Muscle of arm (tissue), 12 donors: Measurements from ENCODE around the gene IL1RAPL1. TPM values are rescaled to one million over a fixed set of nuclear protein-coding genes. Genes with fewer than 3 reads are reported as not detected.
A peak's percentile ranks its signal among the peaks of the same experiment; 100 is the strongest.

ENCODE experiments used
- DNase-seq: peaks from one replicate; pipeline ENCODE4 v3.0.0-alpha.2; 2013
- polyA plus RNA-seq, 12 donors: library from polyadenylated mRNA; unstranded; fragments of 120-200 nt; gene quantifications; one replicate each; pipeline ENCODE4 v1.2.1, GENCODE V29; 2013; ENCODE audit not compliant: insufficient read length in 12 of 12

The IL1RAPL1 gene
- polyA plus RNA-seq, 12 donors = 0.49 to 1.6 (median 1.2) TPM; not detected in 2

DNA sequence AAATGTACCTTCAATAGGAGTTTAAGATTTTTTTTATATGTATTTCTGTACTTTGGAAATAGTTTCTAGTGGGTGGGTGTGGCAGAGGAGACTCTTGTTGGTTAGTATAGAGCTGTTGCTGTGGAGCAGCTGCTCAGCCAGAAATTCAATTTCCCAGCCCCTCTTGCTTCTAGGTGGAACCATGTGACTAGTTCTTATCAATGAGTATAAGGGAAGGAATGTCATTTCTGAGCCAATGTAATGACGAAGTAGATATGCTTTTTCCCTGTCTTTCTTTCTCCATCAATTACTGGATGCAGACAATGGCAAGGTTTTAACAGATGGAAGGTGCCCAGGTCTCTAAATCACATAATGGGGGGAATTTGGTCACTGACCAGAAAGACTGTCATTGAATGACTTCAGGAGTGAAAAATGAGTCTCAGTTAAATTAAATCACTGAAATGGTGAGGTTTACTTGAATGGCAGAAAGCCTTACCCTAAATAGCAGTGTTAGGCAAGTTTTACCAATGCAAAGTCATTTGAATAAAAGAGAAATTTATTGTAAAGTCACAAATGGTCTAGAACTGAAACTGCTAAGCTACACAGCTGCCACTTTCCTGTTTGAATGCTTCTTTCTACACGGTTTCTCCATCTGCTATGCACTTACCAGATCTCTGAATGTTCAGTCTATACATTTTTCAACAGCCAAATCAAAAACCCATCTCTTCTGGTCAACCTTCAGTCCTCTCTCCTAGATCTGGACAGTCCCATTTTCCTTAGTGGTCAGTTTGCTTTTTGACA, 832.7 kb downstream of the IL1RAPL1 start:
- DNase-seq = no peak

DNA sequence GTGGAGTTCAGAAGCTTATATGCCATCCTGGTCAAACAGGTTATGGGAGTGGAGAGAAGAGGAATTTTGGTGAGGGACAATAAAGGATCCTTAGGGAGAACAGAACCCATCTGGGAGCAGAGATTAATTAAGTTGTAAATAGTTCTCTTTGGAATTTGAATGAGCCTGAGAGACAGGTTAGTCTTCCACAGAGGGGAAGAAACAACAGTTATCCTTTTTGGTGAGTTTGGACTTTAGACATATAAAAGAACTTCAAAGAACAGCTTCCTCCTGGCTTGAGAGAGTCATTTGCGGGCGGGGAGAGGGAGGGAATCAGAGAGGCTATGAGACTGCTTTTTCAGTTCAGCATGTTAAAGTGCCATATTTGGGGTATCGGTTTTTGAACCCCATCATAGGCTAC, 834.8 kb downstream of the IL1RAPL1 start:
- DNase-seq = no peak

DNA sequence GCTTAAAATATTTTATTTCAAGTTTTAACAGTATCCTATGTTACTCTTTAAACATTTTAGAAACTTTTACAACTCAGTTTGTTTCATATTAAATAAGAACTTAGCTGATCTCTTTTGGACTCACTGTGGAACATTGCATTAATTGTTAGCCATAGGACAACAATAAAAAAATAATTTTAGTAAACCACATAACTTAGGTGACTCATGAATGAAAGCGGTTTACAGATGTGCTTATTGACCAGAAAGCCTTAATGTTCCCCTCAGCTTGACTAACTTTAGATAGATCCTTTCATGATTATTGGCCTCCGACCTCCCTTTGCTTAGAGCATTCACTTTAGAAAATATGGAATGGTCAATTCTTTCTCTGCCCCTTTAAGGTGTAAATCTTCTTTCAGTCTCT, 844.6 kb downstream of the IL1RAPL1 start:
- DNase-seq = no peak

DNA sequence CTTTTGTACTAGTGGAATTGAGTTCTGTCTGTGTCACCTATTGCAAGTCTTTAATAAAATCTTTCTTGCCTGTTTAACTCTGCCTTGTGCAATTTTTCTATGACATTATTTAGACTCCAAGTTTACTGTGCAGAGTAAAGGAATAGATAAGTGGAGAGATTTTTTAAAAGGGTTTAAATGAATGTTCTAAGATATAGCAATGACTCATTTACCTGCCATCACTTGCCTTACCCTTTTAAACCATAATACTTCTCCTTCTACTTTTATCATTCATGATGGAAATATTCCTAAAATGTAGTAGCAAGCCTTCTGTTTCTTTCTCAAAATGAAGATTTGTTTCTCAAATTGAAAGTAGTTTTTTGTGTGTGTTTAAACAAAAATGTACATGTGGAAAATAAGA, 845.3 kb downstream of the IL1RAPL1 start:
- DNase-seq = no peak

DNA sequence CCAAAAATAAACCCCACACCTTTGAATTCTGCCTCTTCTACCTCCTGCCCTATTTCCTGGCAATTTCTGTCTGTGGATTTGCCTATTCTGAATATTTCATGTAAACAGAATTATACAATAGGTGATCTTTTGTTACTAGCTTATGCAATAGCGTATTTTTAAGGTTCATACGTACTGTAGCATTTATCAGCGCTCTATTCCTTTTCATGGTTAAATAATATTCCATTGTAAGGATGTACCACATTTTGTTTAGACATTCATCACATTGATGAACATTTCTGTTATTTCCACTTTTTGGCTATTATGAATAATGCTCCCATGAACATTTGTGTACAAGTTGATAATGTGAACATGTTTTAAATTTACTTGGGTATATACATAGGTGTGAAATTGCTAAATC, 847.7 kb downstream of the IL1RAPL1 start:
- no peak for DNase-seq

DNA sequence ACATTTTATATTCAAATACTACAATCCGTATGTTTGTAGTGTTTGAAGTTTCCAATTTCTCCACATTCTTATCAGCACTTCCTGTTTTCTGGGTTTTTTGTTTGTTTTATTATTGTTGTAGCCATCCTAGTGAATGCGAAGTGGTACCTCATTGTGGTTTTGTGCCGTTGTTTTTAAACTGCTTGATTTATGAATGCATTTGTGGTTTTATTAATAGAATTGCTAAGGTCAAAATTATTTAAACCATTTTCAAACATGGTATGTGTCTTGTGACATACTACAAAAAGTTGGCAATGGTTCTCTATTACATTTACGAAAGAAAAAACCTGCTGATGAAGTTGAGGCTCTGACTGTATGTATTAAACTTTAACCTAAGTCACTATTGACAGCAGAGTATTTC, 848.1 kb downstream of the IL1RAPL1 start:
- no peak for DNase-seq

DNA sequence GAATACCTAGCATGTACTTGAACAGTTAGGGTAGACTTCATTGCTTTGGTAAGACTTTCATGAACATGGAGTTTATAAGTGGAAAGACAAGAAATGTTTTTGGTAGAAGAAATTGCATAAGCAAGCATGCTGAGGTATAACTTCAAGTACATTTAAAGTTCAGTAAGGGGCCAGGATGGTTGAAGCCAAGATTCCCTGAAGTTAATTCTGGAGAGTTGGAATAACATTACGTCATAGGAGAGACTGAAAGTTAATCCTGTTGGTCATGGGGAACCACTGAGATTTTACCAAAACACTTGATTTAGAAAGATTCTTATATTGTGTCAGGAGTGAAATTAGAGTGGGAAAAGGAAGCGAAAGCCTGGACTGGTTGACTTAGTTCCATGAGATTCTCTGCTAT, 860.6 kb downstream of the IL1RAPL1 start:
- DNase-seq = no peak

DNA sequence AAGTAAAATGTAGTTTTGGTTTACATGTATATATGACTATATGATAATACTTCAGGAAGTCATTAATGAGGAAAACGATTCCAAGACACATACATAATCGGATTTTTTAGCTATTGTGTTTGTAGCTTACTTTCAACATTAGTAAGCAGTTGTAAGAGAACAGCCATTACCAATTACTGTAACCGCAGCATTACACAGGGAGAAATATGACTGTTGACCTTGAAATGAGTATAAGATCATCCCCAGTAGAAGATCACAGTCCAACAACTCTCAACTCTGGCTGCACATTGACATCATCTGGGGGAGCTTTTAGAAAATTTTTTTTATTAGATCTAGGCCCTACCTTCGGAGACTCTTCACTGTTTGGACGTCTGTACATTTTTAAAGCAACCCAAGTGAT, 866.1 kb downstream of the IL1RAPL1 start:
- no peak for DNase-seq

DNA sequence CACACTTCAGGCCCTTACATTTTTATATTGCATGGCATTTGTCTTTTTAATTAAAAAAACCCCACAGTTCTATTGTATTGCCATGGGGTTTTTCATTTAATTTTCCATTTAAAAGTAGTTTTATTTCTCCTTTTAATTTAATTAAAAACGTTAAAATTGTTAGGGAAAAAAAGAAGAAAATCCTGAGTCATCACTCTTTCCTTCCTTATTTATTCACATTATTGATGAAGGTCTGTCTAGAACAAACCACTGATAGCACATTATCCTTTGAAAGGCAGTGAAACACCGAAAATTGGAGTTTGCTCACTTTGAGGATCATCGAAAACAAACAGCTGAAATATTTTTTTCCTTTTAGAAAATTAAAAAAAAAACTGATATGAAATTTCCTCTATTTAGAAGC, 868.5 kb downstream of the IL1RAPL1 start:
- DNase-seq = no peak

DNA sequence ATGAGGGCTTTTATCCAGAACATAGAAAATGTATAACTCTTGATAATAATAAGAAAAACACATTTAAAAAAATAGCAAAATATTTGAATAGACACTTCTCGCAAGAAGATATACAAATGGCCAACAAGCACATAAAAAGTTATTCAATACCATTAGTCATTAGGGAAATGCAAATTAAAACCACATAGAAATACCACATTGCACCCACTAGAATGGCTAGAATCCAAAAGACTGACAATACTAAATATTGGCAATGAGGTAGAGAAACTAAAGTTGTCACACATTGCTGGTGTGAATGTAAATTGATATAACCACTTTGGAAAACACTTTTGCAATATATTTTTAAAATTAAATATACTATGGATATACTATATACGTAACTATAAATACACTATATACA, 873.8 kb downstream of the IL1RAPL1 start:
- no peak for DNase-seq

DNA sequence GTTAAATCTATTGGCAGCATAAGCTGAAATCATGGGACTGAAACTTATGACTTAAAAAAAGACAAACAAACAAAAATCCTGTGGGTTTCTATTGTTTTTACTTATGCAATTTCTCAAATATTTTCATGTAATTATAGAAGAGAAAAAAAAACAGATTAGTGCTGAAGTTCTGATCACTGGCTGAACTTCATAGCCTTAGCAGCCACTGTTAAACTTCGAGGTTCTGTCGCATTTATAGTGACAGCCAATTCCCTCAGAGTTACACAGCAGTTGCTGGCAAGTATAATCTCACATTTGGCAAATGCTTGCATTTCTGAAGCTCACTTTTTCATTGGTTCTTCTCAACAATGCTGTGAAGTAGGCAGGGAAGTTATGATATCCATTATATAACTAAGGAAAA, 879.2 kb downstream of the IL1RAPL1 start:
- DNase-seq = no peak

DNA sequence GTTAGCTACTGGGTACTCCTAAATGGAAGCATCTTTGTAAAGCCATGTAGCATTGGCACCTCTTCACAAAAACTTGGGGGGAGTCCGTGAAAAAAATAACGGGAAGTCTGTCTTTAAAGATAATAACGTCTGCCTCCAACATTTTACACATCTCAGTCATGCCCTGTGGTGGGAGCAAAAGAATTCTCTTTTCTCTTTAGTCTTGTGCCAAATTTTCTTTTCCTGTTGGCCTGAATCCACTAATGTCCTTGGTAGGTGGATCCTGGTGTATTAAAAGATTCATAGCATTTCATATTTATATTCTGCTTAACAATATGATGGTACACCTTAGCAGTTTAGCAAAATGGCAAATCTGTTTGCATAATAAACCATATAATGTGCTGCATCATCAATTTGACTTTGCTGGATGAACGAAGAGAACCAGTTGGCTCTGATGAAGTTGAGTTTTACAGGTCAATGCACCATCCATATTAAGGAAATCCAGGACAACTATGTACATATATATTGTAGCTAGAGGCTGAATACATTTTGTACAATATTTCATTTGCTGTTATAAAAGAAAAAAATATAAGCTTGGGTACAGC, 881.8 kb downstream of the IL1RAPL1 start:
- no peak for DNase-seq

DNA sequence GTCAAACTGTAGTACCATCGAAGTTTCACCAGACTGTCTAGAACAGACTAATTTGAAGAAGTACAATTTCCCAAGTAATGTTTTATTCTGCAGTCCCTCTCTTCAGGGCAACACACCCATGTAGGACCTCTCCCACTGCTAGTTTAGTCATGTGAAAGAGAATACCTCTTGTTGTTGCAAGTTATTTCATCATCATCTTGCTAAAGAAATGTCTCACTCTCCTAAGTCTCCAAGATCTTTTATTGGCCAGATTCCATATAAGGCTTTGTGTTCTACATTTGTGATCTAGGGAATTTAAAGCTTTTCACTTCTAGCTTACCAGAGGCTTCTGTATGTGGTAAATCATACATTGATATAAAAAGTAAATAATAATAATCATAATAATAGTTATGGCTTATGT, 882.8 kb downstream of the IL1RAPL1 start:
- no peak for DNase-seq

DNA sequence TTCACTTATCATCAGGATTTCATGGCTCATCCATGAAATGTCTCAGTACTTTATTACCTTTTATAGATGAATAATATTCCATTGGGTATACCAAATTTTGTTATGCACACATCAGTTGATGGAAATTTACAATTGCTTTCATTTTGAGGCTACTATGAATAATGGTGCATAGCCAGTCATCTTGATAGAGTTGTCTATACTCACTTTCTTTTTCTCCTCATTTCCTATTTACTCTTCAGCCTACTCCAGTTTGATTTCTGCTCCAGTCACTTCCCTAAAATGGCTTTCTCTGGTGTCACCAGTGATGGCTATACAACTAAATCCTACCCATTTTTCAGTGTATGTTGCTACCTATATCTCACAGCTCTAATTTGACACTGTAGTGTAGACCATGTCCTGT, 884.6 kb downstream of the IL1RAPL1 start:
- no peak for DNase-seq

DNA sequence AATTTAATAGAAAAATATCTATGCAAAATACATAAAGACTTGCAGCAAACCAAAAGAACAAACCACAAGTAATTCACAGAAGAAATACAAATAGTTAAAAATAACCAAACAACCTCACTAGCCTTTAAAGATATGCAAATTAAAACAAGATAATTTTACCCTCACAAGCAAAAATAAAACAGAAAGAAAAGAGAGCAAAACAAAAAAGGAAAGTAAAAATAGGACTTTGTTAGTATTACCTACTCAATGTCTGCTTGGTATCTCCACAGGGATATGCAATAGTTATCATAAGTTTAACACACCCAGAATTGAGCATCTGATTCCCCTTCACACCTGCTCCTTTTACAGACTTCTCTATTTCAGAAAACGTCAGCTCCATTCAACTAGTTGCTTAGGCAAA, 890.6 kb downstream of the IL1RAPL1 start:
- no peak for DNase-seq

DNA sequence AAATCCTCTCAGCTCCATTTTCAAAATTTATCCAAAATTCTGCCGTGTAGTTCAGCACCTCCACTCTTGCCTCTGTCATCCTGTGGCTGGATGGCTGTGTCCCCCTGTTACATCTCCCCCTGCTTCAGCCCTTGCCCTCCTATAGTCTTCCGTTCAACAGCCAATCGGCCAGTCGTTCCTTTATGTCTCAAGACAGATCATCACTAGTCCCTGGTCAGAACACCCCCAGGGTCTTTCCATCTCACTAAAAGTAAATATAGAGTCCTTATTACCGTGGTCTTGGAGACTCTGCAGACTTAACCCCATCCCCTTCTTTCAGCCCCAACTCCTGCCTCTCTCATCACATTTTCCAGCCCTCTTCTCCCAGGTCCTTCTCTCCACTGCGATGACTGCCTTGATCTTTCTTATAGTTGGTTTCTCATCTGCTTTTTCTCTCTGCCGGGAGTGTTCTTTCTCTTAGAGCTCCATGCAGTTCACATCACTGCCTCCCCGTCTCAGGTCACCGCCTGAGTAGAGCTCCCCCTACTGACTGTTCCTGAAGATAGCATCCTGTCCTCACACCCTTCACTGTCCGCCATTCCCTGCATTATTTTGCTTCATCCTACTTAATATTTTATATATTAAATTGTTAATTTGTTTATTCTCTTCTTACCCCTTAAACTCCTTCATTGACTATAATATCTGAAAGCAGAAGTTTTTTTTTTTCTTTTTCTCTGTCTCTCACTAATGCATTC, 891.3 kb downstream of the IL1RAPL1 start:
- no peak for DNase-seq

DNA sequence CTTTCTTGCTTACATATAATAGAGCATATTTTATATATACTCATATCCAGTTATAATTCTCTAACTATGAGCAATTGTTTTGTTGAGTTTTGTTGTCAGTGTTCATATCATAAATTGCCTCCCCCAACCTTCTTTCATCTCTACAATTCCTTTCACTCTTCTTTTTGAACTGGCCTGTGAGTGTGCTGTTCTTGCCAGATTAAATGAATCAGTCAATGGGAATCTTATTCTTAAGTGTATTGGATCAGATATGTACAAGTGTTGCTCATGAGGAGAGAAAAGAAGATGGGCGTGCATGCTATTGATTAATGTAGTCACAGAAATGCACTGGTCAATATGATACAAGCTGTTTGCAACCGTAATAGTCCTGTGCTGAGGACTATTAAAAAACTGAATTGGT, 900.0 kb downstream of the IL1RAPL1 start:
- no peak for DNase-seq

DNA sequence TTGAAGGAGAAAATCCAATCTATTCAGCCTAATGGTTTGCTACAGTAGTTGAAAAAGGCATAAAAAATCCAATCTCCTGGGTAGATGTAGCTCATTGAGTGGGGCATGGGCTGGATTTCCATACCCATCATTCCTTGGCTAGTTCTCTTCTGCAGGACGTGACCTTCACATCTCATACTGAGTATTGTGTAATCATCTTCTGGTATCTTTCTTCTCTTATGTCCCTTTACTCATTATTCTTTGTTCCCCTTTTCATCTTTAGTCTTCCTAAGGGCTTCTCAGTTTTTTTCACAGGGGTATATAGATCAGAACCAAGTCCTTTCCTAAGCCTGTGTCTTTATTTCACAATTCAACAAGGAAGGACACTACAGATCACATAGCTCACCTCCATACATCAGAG, 900.5 kb downstream of the IL1RAPL1 start:
- DNase-seq = no peak

DNA sequence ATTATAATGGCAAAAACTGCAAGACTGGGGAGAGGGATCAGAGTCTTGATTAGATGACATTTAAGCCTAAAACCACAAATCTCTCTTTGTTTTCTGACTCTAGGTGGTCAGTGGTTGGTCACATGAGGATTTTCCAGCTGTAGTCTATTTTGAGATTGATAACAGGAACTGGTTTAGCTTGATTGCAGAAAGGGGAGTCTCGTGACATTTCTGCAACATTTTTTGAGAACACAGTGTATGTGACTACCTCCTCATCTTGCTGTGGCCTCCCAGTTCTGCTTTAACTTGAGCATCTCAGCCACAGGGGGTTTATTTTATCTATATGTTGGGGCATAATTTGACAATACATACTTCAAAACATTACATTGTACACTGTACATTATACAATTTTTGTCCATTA, 901.7 kb downstream of the IL1RAPL1 start:
- DNase-seq = peak; percentile 5

DNA sequence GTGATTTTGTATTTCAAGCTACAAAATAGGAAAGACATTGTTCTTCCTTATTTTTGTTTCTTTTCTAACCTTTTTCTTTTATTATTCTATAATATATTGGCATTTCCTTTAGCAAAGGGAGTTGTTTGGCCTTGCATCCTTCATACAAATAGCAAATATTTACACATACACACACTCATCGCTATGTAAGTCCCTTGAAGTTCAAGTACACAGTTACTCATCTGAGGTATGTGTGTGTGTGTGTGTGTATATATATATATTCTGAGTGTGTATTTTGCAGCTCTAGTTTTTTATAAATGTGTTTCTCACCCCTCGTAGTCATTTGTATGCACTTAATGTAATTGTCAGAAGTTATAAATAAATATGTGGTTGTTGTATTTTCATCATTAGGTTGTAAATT, 903.4 kb downstream of the IL1RAPL1 start:
- DNase-seq = no peak

DNA sequence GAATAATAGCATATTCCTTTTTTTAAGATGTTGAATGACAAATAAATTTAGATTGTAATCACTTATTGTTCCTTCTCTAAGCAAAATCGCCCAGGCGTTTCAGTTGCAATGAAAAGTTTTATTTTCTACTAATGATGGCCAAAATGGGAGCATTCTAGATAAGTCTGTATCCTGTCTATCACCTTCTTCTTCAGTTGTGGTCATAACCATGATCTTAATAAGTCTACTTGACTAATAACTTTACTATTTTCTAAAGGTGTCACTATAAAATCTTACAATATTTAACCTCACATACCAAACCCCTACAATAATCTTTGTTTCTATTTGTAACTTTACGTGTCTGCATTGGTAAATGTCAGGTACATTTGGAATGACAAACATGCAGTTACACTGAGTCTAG, 904.4 kb downstream of the IL1RAPL1 start:
- DNase-seq = no peak

DNA sequence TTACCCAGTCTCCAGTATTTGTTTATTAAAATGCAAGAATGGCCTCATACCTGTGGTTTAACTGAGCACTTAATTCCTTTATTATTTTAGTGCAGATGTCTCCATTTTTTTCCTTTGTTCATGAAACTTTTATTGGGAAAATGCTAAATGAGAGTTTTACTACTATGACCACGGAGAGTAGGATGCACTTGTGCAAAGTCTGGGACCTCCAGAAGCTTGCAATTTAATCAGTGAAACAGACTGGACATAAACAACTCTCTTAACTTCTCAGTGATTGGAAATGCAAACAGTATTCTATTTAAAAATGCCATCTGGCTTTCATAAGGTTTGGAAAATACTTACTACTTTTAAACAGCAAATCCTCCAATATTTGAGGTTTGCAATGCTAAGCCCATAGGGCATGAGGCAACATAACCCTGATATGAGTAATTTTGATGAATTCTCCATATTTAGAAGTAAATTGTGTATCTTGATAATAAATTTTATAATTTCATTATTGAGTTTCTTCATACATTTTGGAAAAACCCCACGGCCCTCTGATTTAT, 909.5 kb downstream of the IL1RAPL1 start:
- DNase-seq = no peak

DNA sequence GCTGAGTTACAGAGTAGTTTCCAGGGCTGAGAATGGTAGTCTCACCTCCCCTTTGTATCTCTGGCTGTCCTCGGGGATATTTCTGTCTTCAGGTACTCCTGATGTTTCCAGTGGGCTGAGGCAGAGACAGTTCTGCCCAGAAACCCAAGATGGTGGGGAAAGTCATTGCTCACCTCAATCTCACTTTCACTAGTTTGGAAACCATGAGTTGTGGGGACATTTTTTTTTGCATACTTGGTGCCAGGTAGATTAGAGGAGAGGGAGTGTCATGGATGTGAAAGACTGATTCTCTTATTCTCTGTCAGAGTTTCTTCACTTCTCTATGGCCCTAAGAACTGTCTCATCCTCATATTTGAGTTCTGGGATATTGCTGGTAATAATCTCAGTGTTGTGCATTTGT, 919.5 kb downstream of the IL1RAPL1 start:
- DNase-seq = no peak
